GM18526 (cell line): ENCODE results near the gene KPNA3.

Experiments used
- POLR2A ChIP-seq: IDR thresholded peaks from 3 replicates; pipeline ENCODE4 v1.6.1; 2011; ENCODE audit not compliant: insufficient read length; ENCODE audit errors: extremely low read depth

The KPNA3 gene

DNA sequence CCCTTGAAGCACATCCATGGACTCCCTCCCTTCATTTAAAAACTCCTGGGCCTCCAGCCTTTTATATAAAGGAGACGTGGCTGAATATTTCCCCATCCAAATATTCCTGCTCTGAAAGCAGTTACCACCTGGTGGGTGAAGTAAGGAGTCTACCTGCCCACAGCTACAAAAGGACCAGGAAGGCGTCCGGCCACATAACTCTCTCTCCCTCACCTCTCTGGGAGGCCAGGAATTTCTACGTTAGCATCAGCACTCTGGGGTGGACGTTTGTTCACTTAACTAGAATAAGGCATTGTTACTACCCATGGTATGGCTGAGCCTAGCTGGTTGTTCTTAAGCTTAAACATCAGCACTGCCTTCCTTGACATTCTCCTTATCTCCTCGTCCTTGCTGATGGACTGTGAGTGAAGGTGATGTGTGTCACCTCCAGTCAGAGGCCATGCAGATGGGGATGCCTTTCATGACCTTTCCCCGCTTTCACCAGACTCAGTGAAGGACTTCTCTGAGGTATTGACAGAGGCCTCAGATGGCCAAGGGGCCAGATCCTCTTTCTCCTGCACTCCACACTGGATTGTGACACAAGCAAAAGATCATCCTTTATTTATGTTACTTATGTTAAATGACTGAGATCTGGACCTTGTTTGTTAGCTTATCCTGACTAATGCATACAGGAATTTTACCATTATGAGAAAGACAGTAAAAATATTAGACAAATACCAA is 22.2 kb upstream of the KPNA3 start:
- TF ChIP-seq POLR2A, result no peak

DNA sequence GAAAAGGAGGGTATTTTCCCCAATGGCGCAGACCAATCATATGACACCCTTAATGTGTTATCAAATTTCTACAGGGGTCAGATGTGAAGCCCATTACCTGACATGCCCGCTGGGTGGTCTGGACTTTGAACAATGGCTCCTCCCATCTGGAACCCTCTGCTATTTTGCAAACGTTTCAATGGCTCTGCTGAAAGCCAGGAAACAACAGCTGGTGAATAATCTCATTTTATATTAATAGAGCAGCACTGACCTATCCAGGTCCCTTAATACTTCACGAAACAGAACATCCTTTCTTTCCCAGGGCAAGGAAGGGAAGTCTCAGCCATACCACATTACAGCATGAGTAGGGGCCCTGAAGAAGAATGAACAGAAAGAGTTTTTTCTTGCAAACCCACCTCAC is 20.3 kb upstream of the KPNA3 start:
- no peak for TF ChIP-seq POLR2A

- no peak for TF ChIP-seq POLR2A
These were observed 19.0 kb upstream of the KPNA3 start for GRCh38 chr13:49811527-49811908.

DNA sequence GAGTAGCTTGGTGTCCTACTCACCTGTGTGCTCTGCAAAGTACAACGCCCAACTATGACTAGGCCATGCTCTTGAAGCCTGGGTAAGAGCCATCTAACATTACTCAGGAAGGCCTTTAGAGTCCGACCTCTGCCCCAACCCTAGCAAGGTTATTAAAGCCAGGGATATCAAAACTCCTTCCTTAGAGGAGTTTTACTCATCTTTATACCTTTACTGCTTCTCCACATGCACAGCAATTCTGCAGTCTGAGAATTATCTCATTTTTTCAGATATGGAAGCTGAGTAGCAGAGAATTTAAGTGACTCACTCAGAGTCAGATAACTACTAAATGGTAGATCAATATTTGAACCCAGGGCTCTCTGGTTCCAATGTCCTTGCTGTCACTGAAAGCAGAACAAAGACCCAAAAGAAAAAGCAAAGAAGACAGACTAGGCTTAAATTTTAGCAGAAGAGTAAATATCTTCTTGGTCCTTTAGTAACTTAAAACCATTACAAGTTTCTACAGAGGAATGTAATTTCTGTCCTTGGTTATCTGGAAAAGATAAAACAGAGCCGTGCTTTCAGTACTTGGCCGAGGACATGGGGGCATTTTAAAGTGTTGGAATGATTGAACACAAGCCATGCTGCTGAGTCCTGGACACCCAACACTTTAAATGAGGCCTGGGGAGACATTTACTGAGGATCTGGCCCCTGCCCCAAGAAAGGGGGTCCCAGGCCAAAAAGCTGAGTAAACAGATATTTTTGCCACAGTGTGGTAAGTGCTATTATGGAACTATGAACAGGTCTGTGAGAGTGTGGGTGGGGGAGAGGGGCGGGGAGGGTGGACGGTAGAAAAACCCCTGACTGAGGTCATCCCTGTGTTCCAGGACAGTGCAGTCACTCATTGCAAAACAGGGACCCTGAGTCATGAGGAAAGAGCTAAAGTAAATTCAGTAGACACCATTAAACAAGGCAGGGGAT is 18.4 kb upstream of the KPNA3 start:
- TF ChIP-seq POLR2A, result no peak

GRCh38 chr13:49807681-49808080 is 15.2 kb upstream of the KPNA3 start:
- no peak for TF ChIP-seq POLR2A

- no peak for TF ChIP-seq POLR2A
These were observed 13.6 kb upstream of the KPNA3 start for GRCh38 chr13:49806126-49806536.

- no peak for TF ChIP-seq POLR2A
These were observed 9.9 kb upstream of the KPNA3 start for GRCh38 chr13:49802426-49802825.

DNA sequence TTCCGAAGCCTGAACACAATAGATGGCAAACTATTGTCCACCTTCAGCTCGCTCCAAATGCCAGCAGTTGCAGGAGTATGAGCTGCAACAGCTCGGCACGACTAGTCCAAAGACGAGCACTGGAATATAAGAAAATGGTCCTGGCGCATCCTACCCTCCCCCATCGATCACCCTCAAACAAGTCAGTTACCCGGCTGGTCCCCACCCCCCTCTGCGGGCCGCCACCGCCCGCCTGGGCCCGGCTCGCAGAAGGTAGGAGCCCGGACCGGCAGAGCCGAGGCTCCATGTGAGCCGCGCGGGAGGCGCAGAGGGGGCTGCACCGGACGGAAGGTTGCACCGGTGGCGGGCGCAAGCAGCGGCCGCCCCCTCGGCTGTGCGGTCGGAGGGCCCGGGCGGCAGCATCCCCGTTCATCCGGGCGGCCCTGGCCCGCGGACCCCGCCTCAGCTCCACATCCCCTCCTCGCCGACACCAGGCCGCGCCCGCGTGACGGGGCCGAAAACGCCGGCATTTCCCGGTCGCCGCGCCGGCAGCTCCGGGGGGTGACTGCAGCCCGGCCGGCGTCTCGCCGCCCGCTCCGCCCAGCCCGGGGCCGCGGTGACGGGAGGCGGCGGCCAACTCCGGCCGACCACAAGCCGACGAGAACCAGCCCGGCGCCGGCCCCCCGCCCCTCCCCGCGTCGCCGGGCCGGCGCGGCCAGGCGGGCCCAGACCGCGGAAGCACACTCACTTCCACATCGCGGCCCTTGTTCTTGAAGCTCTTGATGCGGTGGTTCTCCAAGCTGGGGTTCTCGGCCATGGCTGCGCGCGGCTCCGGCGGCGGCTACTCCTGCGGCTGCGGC is 552 bp downstream of the KPNA3 start:
- TF ChIP-seq POLR2A, result no peak

DNA sequence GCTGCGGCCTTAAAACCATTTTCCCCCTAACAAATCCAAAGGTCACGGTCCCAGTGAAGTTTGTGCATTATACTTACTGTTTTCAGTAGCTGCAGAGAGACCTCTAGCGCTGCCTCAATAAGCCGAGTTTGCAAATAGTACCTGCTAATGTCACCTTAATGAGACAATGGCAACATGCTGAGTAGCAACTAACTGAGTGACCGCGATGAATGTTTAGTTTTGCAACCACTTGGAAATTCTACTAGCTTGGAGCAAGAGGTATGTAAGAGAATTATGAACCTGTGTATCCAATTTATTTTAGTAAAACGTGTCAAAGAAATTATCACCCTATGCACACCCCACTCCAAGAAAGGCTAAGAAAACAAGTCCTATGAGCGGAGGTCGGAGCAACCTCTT is 1.2 kb downstream of the KPNA3 start:
- no peak for TF ChIP-seq POLR2A

DNA sequence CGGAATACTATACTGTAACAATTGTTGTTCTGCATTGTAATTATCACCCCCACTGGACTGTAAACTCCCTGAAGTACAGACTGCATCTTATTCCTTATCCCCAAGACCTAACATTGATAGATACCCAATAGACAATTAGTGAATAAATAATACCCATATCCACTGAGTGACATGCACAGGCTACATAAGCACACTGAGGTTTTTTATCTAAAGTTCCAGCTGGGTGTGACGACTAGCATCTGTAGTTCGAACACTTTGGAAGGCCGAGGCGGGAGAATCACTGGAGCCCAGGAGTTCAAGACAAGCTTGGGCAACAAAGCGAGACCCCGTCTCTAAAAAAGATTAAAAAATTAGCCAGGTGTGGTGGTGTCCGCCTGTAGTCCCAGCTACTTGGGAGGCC is 2.5 kb downstream of the KPNA3 start:
- no peak for TF ChIP-seq POLR2A

GRCh38 chr13:49786401-49787008 is 6.0 kb downstream of the KPNA3 start:
- no peak for TF ChIP-seq POLR2A

DNA sequence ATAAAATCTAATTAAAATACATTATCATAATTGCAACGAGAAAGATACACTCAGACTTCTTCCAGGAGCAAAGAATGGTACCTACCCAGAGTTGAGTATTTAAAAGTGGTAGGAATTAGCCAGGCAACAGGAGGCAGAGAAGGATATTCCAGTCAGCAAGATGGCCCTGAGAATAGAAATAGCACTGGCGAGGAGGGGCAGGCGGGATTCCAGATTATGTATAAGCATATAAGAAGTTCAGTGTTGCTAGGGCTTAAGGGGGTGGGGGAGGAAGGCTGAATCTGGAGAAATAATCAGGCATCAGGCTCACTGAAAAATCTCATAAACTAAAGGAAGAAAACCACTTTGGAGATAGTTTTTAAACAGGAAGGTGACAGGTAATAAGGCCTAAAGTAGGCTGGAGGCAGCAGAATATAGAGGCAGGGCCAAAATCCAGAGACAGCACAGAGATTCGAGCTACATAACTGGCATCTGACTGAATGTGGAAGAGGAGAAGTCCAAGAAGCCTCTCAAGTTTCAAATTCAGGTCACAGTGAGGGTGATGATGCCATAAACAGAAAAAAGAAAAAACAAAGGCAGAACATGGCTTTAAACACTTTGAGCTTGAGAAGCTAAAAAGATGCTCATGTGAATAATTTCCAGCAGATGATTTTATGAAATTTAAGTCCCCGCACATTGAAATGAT is 7.5 kb downstream of the KPNA3 start:
- no peak for TF ChIP-seq POLR2A

DNA sequence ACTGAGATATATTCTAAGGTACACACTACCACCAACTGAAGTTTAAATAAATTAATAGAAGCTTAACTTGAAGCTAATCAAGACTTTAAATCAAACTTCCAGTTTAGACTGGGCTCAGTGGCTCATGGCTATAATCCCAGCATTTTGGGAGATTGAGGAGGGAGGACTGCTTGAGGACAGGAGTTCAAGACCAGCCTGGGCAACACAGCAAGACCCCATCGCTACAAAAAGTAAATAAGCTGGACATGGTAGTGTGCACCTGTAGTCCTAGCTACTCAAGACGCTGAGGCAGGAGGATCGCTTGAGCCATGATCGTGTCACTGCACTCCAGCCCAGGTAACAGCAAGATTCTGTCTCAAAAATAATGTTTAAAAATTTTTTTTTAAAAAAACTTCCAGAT is 8.6 kb downstream of the KPNA3 start:
- TF ChIP-seq POLR2A, result no peak

GRCh38 chr13:49782784-49783183 is 9.7 kb downstream of the KPNA3 start:
- no peak for TF ChIP-seq POLR2A
